Small intestine (tissue), 7 donors: ENCODE results near the gene DPP7. TPM values are rescaled to one million over a fixed set of nuclear protein-coding genes. Genes with fewer than 3 reads are reported as not detected.

Experiments
- DNase-seq, 2 donors: peaks; one replicate each; pipeline versions ENCODE4 v3.0.0 to v3.0.0-alpha.2; 2013
- FAIRE-seq: peaks from 2 replicates; lab custom pipeline; 2012; peaks lifted over from hg19 to GRCh38; lab: Jason Lieb, UNC
- H3K27ac ChIP-seq, 3 donors: one replicate each; pipeline ENCODE4 v1.5.1; 2013; ENCODE audit warnings: low read length in 2 of 3, mild to moderate bottlenecking in 2 of 3, control low read depth in 1 of 3, inconsistent platforms in 1 of 3, low read depth in 1 of 3, moderate library complexity in 1 of 3
- H3K27me3 ChIP-seq, 3 donors: one replicate each; pipeline ENCODE4 v1.6.1; 2013; ENCODE audit warnings: low read length in 3 of 3, inconsistent platforms in 1 of 3; ENCODE audit not compliant: control insufficient read depth in 3 of 3, insufficient read depth in 3 of 3
- H3K36me3 ChIP-seq, 3 donors: one replicate each; pipeline ENCODE4 v1.6.1; 2013; ENCODE audit warnings: low read length in 3 of 3, inconsistent platforms in 1 of 3, low read depth in 1 of 3, mild to moderate bottlenecking in 1 of 3, moderate library complexity in 1 of 3; ENCODE audit not compliant: control insufficient read depth in 3 of 3, insufficient read depth in 2 of 3
- H3K4me1 ChIP-seq, 3 donors: one replicate each; pipeline ENCODE4 v1.6.1; 2013; ENCODE audit warnings: low read length in 2 of 3, inconsistent platforms in 1 of 3, low read depth in 1 of 3, mild to moderate bottlenecking in 1 of 3, moderate library complexity in 1 of 3; ENCODE audit not compliant: control insufficient read depth in 3 of 3, insufficient read depth in 2 of 3
- H3K4me3 ChIP-seq, 3 donors: one replicate each; pipeline ENCODE4 v1.5.1; 2013; ENCODE audit warnings: low read length in 3 of 3, control low read depth in 1 of 3, inconsistent platforms in 1 of 3, low read depth in 1 of 3, mild to moderate bottlenecking in 1 of 3, moderate library complexity in 1 of 3
- H3K9me3 ChIP-seq, 2 donors: one replicate each; pipeline ENCODE4 v1.6.1; 2013; ENCODE audit warnings: low read depth in 1 of 2, low read length in 1 of 2; ENCODE audit not compliant: control insufficient read depth in 2 of 2, insufficient read depth in 1 of 2
- WGBS, 3 donors: extraction: QIAGEN DNeasy Blood & Tissue Kit; methylation state at CpG; one replicate each; pipeline ENCODE4 v1.1.7; 2013; 5-methylcytosine and 5-hydroxymethylcytosine counted together
- polyA plus RNA-seq, 4 donors: library from polyadenylated mRNA; stranded (reverse) in 3 of 4; unstranded in 1 of 4; fragments of 200-250 nt in 3 of 4; fragments of 120-200 nt in 1 of 4; gene quantifications; one replicate each; pipeline versions ENCODE4 v1.2.1 to v1.2.3, GENCODE V29; 2013
- donor health status: healthy with polysubstance abuse.
- donor health status: control.
- donor health status: control.
- donor health status: Bipolar disorder and iron deficiency.
- donor health status: healthy.

The DPP7 gene
- polyA plus RNA-seq, 4 donors = 66.2 to 179 (median 121) TPM

GRCh38 chr9:137096785-137097546 is 17.6 kb downstream of the DPP7 start:
- Histone ChIP-seq H3K36me3 (peaks cover 3 to 82% (median 4%) of the 10 kb centered on the region in 3 donors), H3K4me1 (no peaks in the 10 kb centered on the region), H3K27me3 (no peaks in the 10 kb centered on the region), H3K27ac (peak overlapping the region in 1 of 3 donors; percentile 27), H3K9me3 (peaks cover 0 to 4% of the 10 kb centered on the region in 2 donors), H3K4me3 (no peak overlapping the region)
- FAIRE-seq (no peak), DNase-seq (no peak)
- WGBS, 3 donors = 95 to 96% (median 95%) methylated on average over 31 of the region's 31 CpGs

GRCh38 chr9:137095664-137096517 is 18.6 kb downstream of the DPP7 start:
- peaks cover 3 to 78% (median 4%) of the 10 kb centered on the region in 3 donors for H3K36me3 ChIP-seq

DNA sequence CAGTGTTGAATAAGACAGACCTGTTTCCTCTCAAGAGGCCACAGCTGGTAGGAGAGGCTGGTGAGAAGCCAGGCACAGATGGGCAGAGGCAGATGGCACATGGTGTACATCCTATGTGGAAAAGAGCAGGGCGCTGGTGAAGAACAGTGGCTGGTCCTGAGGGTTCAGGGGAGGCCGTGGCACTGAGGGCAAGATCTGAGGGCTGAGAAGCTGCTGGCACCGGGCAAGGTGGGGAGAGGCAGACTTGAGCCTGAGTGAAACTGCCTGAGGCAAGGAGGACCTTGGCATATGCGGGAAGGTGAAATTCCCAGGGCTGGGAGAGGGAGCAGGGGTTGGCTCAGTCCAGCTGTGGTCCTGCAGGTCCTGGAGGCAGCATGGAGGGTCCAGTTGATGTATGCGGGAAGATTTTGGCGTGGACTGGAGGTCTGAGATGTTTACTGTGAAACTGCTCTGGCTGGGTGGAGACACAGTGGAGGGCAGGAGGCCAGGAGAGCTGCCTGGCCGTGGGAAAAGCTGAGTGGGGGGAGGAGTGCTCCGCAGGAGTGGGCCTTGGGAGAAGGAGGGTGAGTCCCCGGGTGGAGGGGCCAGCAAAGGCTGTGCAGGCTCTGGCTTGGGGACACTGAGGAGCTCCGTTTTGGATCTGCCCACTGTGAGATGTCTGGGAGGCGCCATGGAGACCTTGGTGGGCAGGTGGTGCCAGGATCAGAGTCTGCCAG is 25.1 kb downstream of the DPP7 start:
- 74 to 80% (median 75%) methylated on average over 11 of the region's 11 CpGs for WGBS, 3 donors
- FAIRE-seq = no peak

More at GRCh38 chr9:137095664-137096517, 18.6 kb downstream of the DPP7 start:
- 38 to 56% (median 38%) methylated on average over 30 of the region's 30 CpGs for WGBS, 3 donors
- Histone ChIP-seq H3K9me3 (no peaks in the 10 kb centered on the region), H3K4me1 (no peaks in the 10 kb centered on the region), H3K27me3 (no peaks in the 10 kb centered on the region), H3K4me3 (peak overlapping the region in 1 of 3 donors; percentile 26), H3K27ac (peak overlapping the region in 2 of 3 donors; percentile 53 to 71)
- DNase-seq = peak in 1 of 2 donors; percentile 79
- FAIRE-seq = no peak

GRCh38 chr9:137088121-137088520 is 26.4 kb downstream of the DPP7 start:
- Histone ChIP-seq H3K9me3 (no peaks in the 10 kb centered on the region), H3K4me3 (no peak overlapping the region), H3K27me3 (no peaks in the 10 kb centered on the region), H3K36me3 (peaks cover 0 to 39% (median 3%) of the 10 kb centered on the region in 3 donors), H3K4me1 (peaks cover 0 to 18% (median 10%) of the 10 kb centered on the region in 3 donors), H3K27ac (no peak overlapping the region)
- FAIRE-seq (no peak), DNase-seq (no peak)
- 58 to 81% (median 68%) methylated on average over 5 of the region's 5 CpGs for WGBS, 3 donors

More for the DNA sequence above, 25.1 kb downstream of the DPP7 start:
- DNase-seq = no peak
- H3K27me3 ChIP-seq = no peaks in the 10 kb centered on the region
- peaks cover 0 to 37% (median 3%) of the 10 kb centered on the region in 3 donors for H3K36me3 ChIP-seq
- no peaks in the 10 kb centered on the region for H3K9me3 ChIP-seq
- H3K27ac ChIP-seq = no peak overlapping the region
- peaks cover 0 to 18% (median 4%) of the 10 kb centered on the region in 3 donors for H3K4me1 ChIP-seq
- no peak overlapping the region for H3K4me3 ChIP-seq

DNA sequence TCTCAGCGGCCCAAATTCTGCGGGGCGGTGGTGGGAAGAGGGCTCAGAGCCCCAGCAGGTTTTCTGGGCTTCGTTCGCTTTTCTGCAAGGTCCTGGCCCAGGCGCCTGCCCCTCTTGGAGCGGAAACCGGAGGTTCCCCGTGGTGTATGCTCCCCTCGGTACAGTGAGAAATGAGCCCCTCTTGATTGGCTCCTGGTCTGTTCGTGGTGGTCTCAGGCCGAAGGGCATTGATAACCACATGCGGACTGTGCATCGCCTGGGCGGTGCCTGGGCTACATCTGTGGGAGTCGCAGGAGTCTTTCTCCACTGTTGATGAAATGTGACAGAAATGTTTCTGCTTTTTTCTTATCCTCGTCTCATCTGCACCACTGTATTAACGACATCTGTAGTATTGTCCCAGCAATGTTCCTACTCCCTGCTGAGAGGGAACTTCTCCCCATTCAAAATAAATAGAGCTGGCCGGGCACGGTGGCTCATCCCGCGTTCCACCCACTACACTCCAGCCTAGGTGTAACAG is 27.1 kb downstream of the DPP7 start:
- WGBS, 3 donors = 10 to 11% (median 10%) methylated on average over 22 of the region's 22 CpGs
- FAIRE-seq (no peak), DNase-seq (peak in 1 of 2 donors; percentile 17)
- Histone ChIP-seq H3K27ac (peak overlapping the region; percentile 69 to 94 (median 85)), H3K36me3 (peaks cover 0 to 39% (median 3%) of the 10 kb centered on the region in 3 donors), H3K27me3 (no peaks in the 10 kb centered on the region), H3K4me3 (peak overlapping the region; percentile 44 to 80 (median 61)), H3K4me1 (peaks cover 0 to 18% (median 10%) of the 10 kb centered on the region in 3 donors), H3K9me3 (no peaks in the 10 kb centered on the region)

- peak within 1 kb of the TSS; percentile 52 to 82 (median 61) for H3K4me3 ChIP-seq
- peak; percentile 99 to 100 for DNase-seq
- no peaks in the 10 kb centered on the region for H3K27me3 ChIP-seq
- WGBS, 3 donors = 0% methylated on average over 92 to 101 of the region's 101 CpGs
- FAIRE-seq = no peak
- peaks cover 0 to 43% (median 3%) of the 10 kb centered on the region in 3 donors for H3K36me3 ChIP-seq
- H3K9me3 ChIP-seq = no peaks in the 10 kb centered on the region
- peaks cover 0 to 18% (median 10%) of the 10 kb centered on the region in 3 donors for H3K4me1 ChIP-seq
- H3K27ac ChIP-seq = peak within 1 kb of the TSS; percentile 69 to 99 (median 94)
These were observed 27.8 kb downstream of the DPP7 start, which contains the start of gene MAN1B1 for GRCh38 chr9:137086531-137087408. MAN1B1 (plus strand) TSS chr9:137086985; CDS start chr9:137087000, 15 bp downstream.

DNA sequence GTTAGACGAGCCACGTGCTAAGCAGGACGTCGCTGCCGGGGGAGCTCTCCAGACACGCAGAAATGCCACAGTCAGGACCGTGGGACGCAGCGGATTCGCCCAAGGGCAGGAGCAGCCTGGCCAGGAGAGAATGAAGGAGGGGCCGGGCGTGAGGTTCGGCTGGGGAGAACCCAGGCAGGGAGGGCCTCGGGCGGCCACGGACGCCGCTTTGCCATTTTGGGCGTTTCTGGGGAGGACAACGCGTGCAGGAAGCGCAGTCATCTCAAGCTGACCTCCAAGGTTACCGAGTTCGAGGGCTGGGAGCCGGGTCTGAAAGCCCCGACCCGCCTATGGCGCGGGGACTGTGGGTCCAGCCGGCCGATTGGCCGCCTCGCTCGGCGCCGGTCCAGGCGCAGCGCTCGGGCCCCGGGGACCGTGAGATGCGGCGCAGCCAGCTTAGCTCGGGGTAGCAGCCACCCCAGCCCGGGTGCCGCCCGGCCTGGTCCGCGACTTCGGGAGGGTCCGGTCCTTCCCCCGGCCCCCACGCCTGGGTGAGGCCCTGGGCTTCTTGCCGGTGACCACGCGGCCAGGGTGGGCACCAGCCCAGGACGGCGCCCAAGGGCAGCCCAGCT is 28.5 kb downstream of the DPP7 start:
- H3K9me3 ChIP-seq = no peaks in the 10 kb centered on the region
- peak overlapping the region; percentile 52 to 82 (median 61) for H3K4me3 ChIP-seq
- peaks cover 0 to 18% (median 10%) of the 10 kb centered on the region in 3 donors for H3K4me1 ChIP-seq
- FAIRE-seq = no peak
- peak; percentile 40 to 72 for DNase-seq
- peaks cover 0 to 45% (median under 1%) of the 10 kb centered on the region in 3 donors for H3K36me3 ChIP-seq
- WGBS, 3 donors = 1% methylated on average over 44 to 58 of the region's 58 CpGs
- peak overlapping the region; percentile 69 to 99 (median 94) for H3K27ac ChIP-seq
- H3K27me3 ChIP-seq = no peaks in the 10 kb centered on the region
